Testis (tissue), 2 donors: Measurements from ENCODE around the gene ABHD4.

ENCODE experiments used
- POLR2A ChIP-seq: fragments of 450-650 bp; IDR thresholded peaks from one replicate; pipeline ENCODE4 v1.6.1; 2017; ENCODE audit warnings: antibody characterized with exemption, mild to moderate bottlenecking, moderate library complexity
- TF ChIP-seq, protein P1 (sequence below), 3 experiments: fragments of 450-650 bp in 2 of 3; fragments of 200-600 bp in 1 of 3; sonication (generic) in 1 of 3; IDR thresholded peaks; one replicate each; pipeline ENCODE4 v1.5.1; 2016 to 2019; ENCODE audit warnings: antibody characterized with exemption in 3 of 3, mild to moderate bottlenecking in 2 of 3, moderate library complexity in 1 of 3

DNA sequence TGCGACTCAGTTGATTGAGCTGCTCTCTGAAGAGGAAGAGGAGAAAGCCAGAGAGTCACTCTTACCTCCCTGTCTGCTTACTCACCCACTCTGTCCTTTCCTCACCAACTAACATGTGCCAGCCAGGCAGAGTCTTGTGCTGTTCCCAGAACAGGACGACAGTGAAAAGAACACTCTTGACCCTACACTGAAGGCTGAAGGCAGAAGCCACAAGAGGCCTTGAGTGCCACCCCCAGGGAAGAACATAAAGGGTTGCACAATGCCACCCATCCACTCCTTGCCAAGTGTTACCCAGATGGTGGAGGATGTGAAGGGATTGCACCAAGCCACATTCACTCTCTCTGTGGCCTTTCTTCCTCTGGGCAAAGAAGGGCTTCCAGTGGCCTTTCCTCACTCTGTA is 12.8 kb downstream of the ABHD4 start:
- TF ChIP-seq, protein P1, sequence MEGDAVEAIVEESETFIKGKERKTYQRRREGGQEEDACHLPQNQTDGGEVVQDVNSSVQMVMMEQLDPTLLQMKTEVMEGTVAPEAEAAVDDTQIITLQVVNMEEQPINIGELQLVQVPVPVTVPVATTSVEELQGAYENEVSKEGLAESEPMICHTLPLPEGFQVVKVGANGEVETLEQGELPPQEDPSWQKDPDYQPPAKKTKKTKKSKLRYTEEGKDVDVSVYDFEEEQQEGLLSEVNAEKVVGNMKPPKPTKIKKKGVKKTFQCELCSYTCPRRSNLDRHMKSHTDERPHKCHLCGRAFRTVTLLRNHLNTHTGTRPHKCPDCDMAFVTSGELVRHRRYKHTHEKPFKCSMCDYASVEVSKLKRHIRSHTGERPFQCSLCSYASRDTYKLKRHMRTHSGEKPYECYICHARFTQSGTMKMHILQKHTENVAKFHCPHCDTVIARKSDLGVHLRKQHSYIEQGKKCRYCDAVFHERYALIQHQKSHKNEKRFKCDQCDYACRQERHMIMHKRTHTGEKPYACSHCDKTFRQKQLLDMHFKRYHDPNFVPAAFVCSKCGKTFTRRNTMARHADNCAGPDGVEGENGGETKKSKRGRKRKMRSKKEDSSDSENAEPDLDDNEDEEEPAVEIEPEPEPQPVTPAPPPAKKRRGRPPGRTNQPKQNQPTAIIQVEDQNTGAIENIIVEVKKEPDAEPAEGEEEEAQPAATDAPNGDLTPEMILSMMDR (IDR thresholded peaks at IDR 0.05), result no peak
- TF ChIP-seq POLR2A, result no peak
